ENCODE data around the gene SVEP1. TPM values are rescaled to one million over a fixed set of nuclear protein-coding genes. Genes with fewer than 3 reads are reported as not detected.

Gene SVEP1
- total RNA-seq, 1 experiment from 2014 or later, result 0.04 TPM

DNA sequence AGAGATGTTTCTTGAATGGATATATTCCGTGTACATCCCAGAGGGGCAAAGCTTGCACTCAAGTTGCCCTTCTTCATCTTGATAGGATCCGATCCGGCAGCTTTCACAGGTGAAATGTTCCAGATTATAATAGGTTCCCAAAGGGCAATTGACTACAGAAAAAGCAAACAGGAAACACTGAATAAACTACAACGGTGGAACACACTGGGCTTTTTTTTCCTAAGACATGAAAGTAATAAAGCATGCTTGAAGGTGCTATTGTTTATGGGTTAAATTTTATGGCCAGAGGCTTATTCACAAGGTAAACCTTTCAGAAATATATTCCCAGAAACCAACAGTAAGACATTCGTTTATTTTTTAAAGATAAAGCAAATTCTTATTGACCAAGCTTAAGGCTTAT lies 110.6 kb downstream of the SVEP1 start:
- no peak overlapping the region for H3K27ac ChIP-seq (ENCODE audit: low read length)
- no peaks in the 10 kb centered on the region for H3K9me2 ChIP-seq (replicated peaks; ENCODE audit: low read length)
- TF ChIP-seq, protein P1, sequence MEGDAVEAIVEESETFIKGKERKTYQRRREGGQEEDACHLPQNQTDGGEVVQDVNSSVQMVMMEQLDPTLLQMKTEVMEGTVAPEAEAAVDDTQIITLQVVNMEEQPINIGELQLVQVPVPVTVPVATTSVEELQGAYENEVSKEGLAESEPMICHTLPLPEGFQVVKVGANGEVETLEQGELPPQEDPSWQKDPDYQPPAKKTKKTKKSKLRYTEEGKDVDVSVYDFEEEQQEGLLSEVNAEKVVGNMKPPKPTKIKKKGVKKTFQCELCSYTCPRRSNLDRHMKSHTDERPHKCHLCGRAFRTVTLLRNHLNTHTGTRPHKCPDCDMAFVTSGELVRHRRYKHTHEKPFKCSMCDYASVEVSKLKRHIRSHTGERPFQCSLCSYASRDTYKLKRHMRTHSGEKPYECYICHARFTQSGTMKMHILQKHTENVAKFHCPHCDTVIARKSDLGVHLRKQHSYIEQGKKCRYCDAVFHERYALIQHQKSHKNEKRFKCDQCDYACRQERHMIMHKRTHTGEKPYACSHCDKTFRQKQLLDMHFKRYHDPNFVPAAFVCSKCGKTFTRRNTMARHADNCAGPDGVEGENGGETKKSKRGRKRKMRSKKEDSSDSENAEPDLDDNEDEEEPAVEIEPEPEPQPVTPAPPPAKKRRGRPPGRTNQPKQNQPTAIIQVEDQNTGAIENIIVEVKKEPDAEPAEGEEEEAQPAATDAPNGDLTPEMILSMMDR (conservative IDR thresholded peaks at IDR 0.05; ENCODE audit: low read depth, low read length), result no peak
- no peak for TF ChIP-seq EZH2phosphoT487 (IDR thresholded peaks at IDR 0.05; ENCODE audit: borderline replicate concordance, low read length)
- no peak for TF ChIP-seq EZH2 (IDR thresholded peaks at IDR 0.05; ENCODE audit: low read length, unreplicated experiment)
- H3F3A ChIP-seq (ENCODE audit: low read length, unreplicated experiment), result no peaks in the 10 kb centered on the region
- no peak overlapping the region for H2AFZ ChIP-seq (ENCODE audit: low read length)
- no peaks in the 10 kb centered on the region for H3K36me3 ChIP-seq (ENCODE audit: low read depth, low read length)
- H3K9ac ChIP-seq (ENCODE audit: low read length), result no peak overlapping the region
- DNase-seq, result no peak
- no peak for ATAC-seq
- H3K4me1 ChIP-seq (ENCODE audit: insufficient read depth, low read length), result no peaks in the 10 kb centered on the region
- H3K4me2 ChIP-seq (ENCODE audit: low read length), result no peak overlapping the region
- CTCF ChIA-PET, result no interaction called here
- H3K4me3 ChIP-seq (ENCODE audit: low read length), result no peak overlapping the region
- BruUV-seq (replicated peaks), result no TSS peak
- no peaks in the 10 kb centered on the region for H3K9me3 ChIP-seq (ENCODE audit: low read length)
- POLR2A ChIA-PET (ENCODE audit: unreplicated experiment), result no interaction called here
- H3K79me2 ChIP-seq (ENCODE audit: low read length), result no peaks in the 10 kb centered on the region
- H3K27me3 ChIP-seq (ENCODE audit: low read length), result no peaks in the 10 kb centered on the region
- no peaks in the 10 kb centered on the region for H4K20me1 ChIP-seq (ENCODE audit: low read length)
- intact Hi-C loops (cut with micrococcal nuclease), result no loop called here

DNA sequence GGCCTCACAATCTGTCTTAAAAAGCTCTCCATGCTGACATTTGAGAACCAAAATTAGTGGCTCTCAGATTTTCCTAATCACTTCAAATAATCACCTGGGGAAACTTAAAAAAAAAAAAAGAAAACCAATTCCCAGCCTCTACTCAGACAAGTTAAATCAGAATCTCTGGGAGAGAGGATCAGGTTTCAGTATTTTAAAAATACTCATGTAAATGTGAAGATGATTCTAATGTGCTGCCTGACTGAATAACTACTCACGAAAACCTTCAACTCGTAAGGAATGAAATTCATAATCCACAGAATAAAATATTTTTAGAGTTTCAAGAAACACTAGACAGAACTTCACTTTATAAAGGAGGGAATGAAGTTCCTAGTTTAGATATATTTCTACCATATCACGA lies 114.4 kb downstream of the SVEP1 start:
- POLR2A ChIA-PET (ENCODE audit: unreplicated experiment), result no interaction called here
- no peak for ATAC-seq
- no peaks in the 10 kb centered on the region for H3F3A ChIP-seq (ENCODE audit: low read length, unreplicated experiment)

DNA sequence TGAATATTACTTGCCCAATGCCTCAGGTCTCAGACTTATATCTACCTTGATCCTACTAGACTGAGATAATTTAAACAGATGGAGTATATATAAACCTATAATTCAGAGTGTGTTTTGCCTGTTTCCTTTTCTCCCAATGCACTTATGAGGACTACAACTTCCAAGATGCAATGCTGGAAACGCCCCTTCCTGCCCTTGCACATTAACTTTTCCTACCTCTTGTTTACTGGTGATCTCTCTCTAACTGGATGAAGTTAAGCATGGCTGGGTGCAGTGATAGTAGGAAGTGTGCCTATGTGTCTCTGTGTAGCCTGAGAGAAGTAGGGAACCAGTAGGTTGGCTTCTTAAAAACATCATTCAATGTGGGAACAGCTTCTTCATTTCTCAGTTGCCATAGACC lies 115.2 kb downstream of the SVEP1 start:
- H3K9ac ChIP-seq (ENCODE audit: low read length), result no peak overlapping the region
- no peaks in the 10 kb centered on the region for H3K4me1 ChIP-seq (ENCODE audit: insufficient read depth, low read length)
- no peak overlapping the region for H3K27ac ChIP-seq (ENCODE audit: low read length)
- H3K9me2 ChIP-seq (replicated peaks; ENCODE audit: low read length), result no peaks in the 10 kb centered on the region
- H4K20me1 ChIP-seq (ENCODE audit: low read length), result no peaks in the 10 kb centered on the region
- H3K4me3 ChIP-seq (ENCODE audit: low read length), result no peak overlapping the region
- no peaks in the 10 kb centered on the region for H3K36me3 ChIP-seq (ENCODE audit: low read depth, low read length)
- DNase-seq, result no peak
- no peak overlapping the region for H3K4me2 ChIP-seq (ENCODE audit: low read length)
- H3K79me2 ChIP-seq (ENCODE audit: low read length), result no peaks in the 10 kb centered on the region
- ATAC-seq, result no peak
- ChIA-PET POLR2A (ENCODE audit: unreplicated experiment) (no interaction called here), CTCF (no interaction called here)
- BruUV-seq (replicated peaks), result no TSS peak
- intact Hi-C loops (cut with micrococcal nuclease), result no loop called here
- no peaks in the 10 kb centered on the region for H3F3A ChIP-seq (ENCODE audit: low read length, unreplicated experiment)
- TF ChIP-seq EZH2 (IDR thresholded peaks at IDR 0.05; ENCODE audit: low read length, unreplicated experiment), result no peak
- TF ChIP-seq EZH2phosphoT487 (IDR thresholded peaks at IDR 0.05; ENCODE audit: borderline replicate concordance, low read length), result no peak
- TF ChIP-seq, protein P1 (conservative IDR thresholded peaks at IDR 0.05; ENCODE audit: low read depth, low read length), result no peak
- H3K9me3 ChIP-seq (ENCODE audit: low read length), result no peaks in the 10 kb centered on the region
- 0 out of 2 replicates have a peak overlapping the region, but pooled peaks have one; percentile 54 for H2AFZ ChIP-seq (ENCODE audit: low read length)
- H3K27me3 ChIP-seq (ENCODE audit: low read length), result no peaks in the 10 kb centered on the region

More for the DNA sequence above, 114.4 kb downstream of the SVEP1 start:
- no peaks in the 10 kb centered on the region for H3K4me1 ChIP-seq (ENCODE audit: insufficient read depth, low read length)
- H3K4me2 ChIP-seq (ENCODE audit: low read length), result no peak overlapping the region
- H3K36me3 ChIP-seq (ENCODE audit: low read depth, low read length), result no peaks in the 10 kb centered on the region
- TF ChIP-seq EZH2 (IDR thresholded peaks at IDR 0.05; ENCODE audit: low read length, unreplicated experiment) (no peak), EZH2phosphoT487 (IDR thresholded peaks at IDR 0.05; ENCODE audit: borderline replicate concordance, low read length) (no peak)
- TF ChIP-seq, protein P1 (conservative IDR thresholded peaks at IDR 0.05; ENCODE audit: low read depth, low read length), result no peak
- H3K27ac ChIP-seq (ENCODE audit: low read length), result no peak overlapping the region
- no peaks in the 10 kb centered on the region for H3K27me3 ChIP-seq (ENCODE audit: low read length)
- DNase-seq, result no peak
- H4K20me1 ChIP-seq (ENCODE audit: low read length), result no peaks in the 10 kb centered on the region
- H3K9me3 ChIP-seq (ENCODE audit: low read length), result no peaks in the 10 kb centered on the region
- BruUV-seq (replicated peaks), result no TSS peak
- CTCF ChIA-PET, result no interaction called here
- intact Hi-C loops (cut with micrococcal nuclease), result no loop called here
- no peaks in the 10 kb centered on the region for H3K9me2 ChIP-seq (replicated peaks; ENCODE audit: low read length)
- no peak overlapping the region for H3K4me3 ChIP-seq (ENCODE audit: low read length)
- H2AFZ ChIP-seq (ENCODE audit: low read length), result no peak overlapping the region
- H3K9ac ChIP-seq (ENCODE audit: low read length), result no peak overlapping the region
- H3K79me2 ChIP-seq (ENCODE audit: low read length), result no peaks in the 10 kb centered on the region
